GM23338 (cell line): ENCODE measurements around the gene SP100. TPM values are rescaled to one million over a fixed set of nuclear protein-coding genes. Genes with fewer than 3 reads are reported as not detected.

Experiments
- ATAC-seq: fragments of 200-7000 bp; cut with Tn5 transposase; 3 replicates; pipeline ENCODE4 v1.9.1; 2020
- DNase-seq: peaks from one replicate; pipeline ENCODE4 v3.0.0-alpha.2; 2015; ENCODE audit warnings: low spot score
- H2AFZ ChIP-seq: fragments of 200-600 bp; sonication (generic); 2 replicates; pipeline ENCODE4 v1.8.0; 2016; ENCODE audit warnings: antibody characterized with exemption, mild to moderate bottlenecking, moderate library complexity
- H3F3A ChIP-seq: fragments of 200-600 bp; sonication (generic); replicated peaks from 2 replicates; pipeline ENCODE4 v1.8.0; 2017; ENCODE audit warnings: antibody characterized with exemption, mixed run types, low read depth
- H3K27ac ChIP-seq: fragments of 200-600 bp; sonication (generic); 2 replicates; pipeline ENCODE4 v1.6.1; 2016; ENCODE audit warnings: low read depth
- H3K27me3 ChIP-seq: fragments of 200-600 bp; sonication (generic); 2 replicates; pipeline ENCODE4 v1.8.0; 2016; ENCODE audit warnings: mild to moderate bottlenecking, mixed run types, moderate library complexity; ENCODE audit not compliant: insufficient read depth
- H3K36me3 ChIP-seq: fragments of 200-600 bp; sonication (generic); 2 replicates; pipeline ENCODE4 v1.8.0; 2016; ENCODE audit warnings: mild to moderate bottlenecking; ENCODE audit not compliant: insufficient read depth
- H3K4me1 ChIP-seq: fragments of 200-600 bp; sonication (generic); 2 replicates; pipeline ENCODE4 v1.8.0; 2016; ENCODE audit warnings: mild to moderate bottlenecking, moderate library complexity; ENCODE audit not compliant: insufficient read depth
- H3K4me2 ChIP-seq: fragments of 200-600 bp; sonication (generic); 2 replicates; pipeline ENCODE4 v1.7.1; 2017; ENCODE audit warnings: mixed run types
- H3K4me3 ChIP-seq: fragments of 200-600 bp; sonication (generic); 2 replicates; pipeline ENCODE4 v1.6.1; 2016; ENCODE audit warnings: mixed run types
- H3K79me2 ChIP-seq: fragments of 200-600 bp; sonication (generic); replicated peaks from 2 replicates; pipeline ENCODE4 v1.8.0; 2017; ENCODE audit warnings: mild to moderate bottlenecking; ENCODE audit not compliant: insufficient read depth
- H3K9me2 ChIP-seq: fragments of 200-600 bp; sonication (generic); 2 replicates; pipeline ENCODE4 v1.8.0; 2017; ENCODE audit not compliant: insufficient read depth
- H4K20me1 ChIP-seq: fragments of 200-600 bp; sonication (generic); replicated peaks from 2 replicates; pipeline ENCODE4 v1.8.0; 2017; ENCODE audit warnings: mild to moderate bottlenecking; ENCODE audit not compliant: insufficient read depth
- H3K27ac Mint-ChIP-seq: 2 replicates; pipeline ENCODE4 v1.8.0; 2020; ENCODE audit warnings: inconsistent platforms, mild to moderate bottlenecking, moderate library complexity, mixed read lengths
- H3K27me3 Mint-ChIP-seq: 3 replicates; pipeline ENCODE4 v1.8.0; 2022; ENCODE audit warnings: low read depth, mild to moderate bottlenecking, moderate library complexity, mixed read lengths, inconsistent platforms; ENCODE audit not compliant: insufficient read depth, poor library complexity
- H3K36me3 Mint-ChIP-seq: 3 replicates; pipeline ENCODE4 v1.8.0; 2021; ENCODE audit warnings: low read depth, mild to moderate bottlenecking, inconsistent platforms, moderate library complexity, mixed read lengths
- H3K4me1 Mint-ChIP-seq: 3 replicates; pipeline ENCODE4 v1.8.0; 2020; ENCODE audit warnings: mild to moderate bottlenecking, inconsistent platforms, mixed read lengths
- H3K4me3 Mint-ChIP-seq: 3 replicates; pipeline ENCODE4 v1.8.0; 2021; ENCODE audit warnings: moderate library complexity, mild to moderate bottlenecking, inconsistent platforms, mixed read lengths
- H3K9me3 Mint-ChIP-seq: 3 replicates; pipeline ENCODE4 v1.8.0; 2020; ENCODE audit warnings: moderate library complexity, mild to moderate bottlenecking, inconsistent platforms, mixed read lengths
- CREB1 ChIP-seq: fragments of 250-450 bp; sonication (Bioruptor Pico); IDR thresholded peaks from 2 replicates; pipeline ENCODE4 v1.5.0; 2020; ENCODE audit warnings: low read depth, mild to moderate bottlenecking, moderate library complexity
- CTCF ChIP-seq, 2 experiments: fragments of 200-600 bp in 1 of 2; sonication (generic) in 1 of 2; conservative IDR thresholded peaks; 2 replicates each; pipeline versions ENCODE4 v1.5.1 to v1.6.1; 2016 to 2017; ENCODE audit warnings: antibody characterized with exemption in 2 of 2, low read depth in 2 of 2, mild to moderate bottlenecking in 2 of 2, moderate library complexity in 1 of 2
- ETS1 ChIP-seq: IDR thresholded peaks from 2 replicates; pipeline ENCODE4 v1.6.1; 2016; ENCODE audit warnings: antibody characterized with exemption
- EZH2 ChIP-seq: fragments of 200-600 bp; sonication (generic); IDR thresholded peaks from one replicate; pipeline ENCODE4 v1.8.0; 2017; ENCODE audit warnings: antibody characterized with exemption, mild to moderate bottlenecking, low read depth; ENCODE audit not compliant: unreplicated experiment
- EZH2phosphoT487 ChIP-seq: fragments of 200-600 bp; sonication (generic); IDR thresholded peaks from one replicate; pipeline ENCODE4 v1.8.1; 2018; ENCODE audit warnings: antibody characterized with exemption; ENCODE audit not compliant: unreplicated experiment
- JUNB ChIP-seq: IDR thresholded peaks from one replicate; pipeline ENCODE4 v1.6.1; 2016; ENCODE audit warnings: antibody characterized with exemption; ENCODE audit not compliant: unreplicated experiment
- NANOG ChIP-seq: IDR thresholded peaks from 2 replicates; pipeline ENCODE4 v1.6.1; 2016; ENCODE audit warnings: antibody characterized with exemption, borderline replicate concordance
- POLR2AphosphoS5 ChIP-seq: IDR thresholded peaks from 2 replicates; pipeline ENCODE4 v1.6.1; 2016; ENCODE audit warnings: antibody characterized with exemption, low read depth
- REST ChIP-seq: IDR thresholded peaks from one replicate; pipeline ENCODE4 v1.6.1; 2018; ENCODE audit warnings: antibody characterized with exemption; ENCODE audit not compliant: unreplicated experiment
- STAT1 ChIP-seq: IDR thresholded peaks from one replicate; pipeline ENCODE4 v1.6.1; 2016; ENCODE audit warnings: antibody characterized with exemption; ENCODE audit not compliant: unreplicated experiment
- ZNF114 ChIP-seq: fragments of 250-450 bp; sonication (Bioruptor Pico); IDR thresholded peaks from 2 replicates; pipeline ENCODE4 v1.5.0; 2020; ENCODE audit warnings: mild to moderate bottlenecking, moderate library complexity
- ZNF331 ChIP-seq: fragments of 250-450 bp; sonication (Bioruptor Pico); IDR thresholded peaks from 2 replicates; pipeline ENCODE4 v1.5.0; 2020; ENCODE audit warnings: low read depth, mild to moderate bottlenecking, moderate library complexity
- ZNF462 ChIP-seq: fragments of 250-450 bp; sonication (Bioruptor Pico); IDR thresholded peaks from 2 replicates; pipeline ENCODE4 v1.5.0; 2020; ENCODE audit warnings: mild to moderate bottlenecking, moderate library complexity
- polyA plus RNA-seq: library from polyadenylated mRNA; unstranded; fragments of >200 nt; fragmentation: Nextera tagmentation; extraction: Ambion mirVana; gene quantifications from 2 replicates; pipeline ENCODE4 v1.2.1, GENCODE V29; 2016
- total RNA-seq: library from RNA; depleted of rRNA; stranded (reverse); fragments of >200 nt; shearing (Covaris generic); gene quantifications from 2 replicates; pipeline ENCODE4 v1.2.3, GENCODE V29; 2014

Gene SP100
- total and polyA plus RNA-seq, 2 experiments from 2014 or later: 0.44 to 0.73 TPM

GRCh38 chr2:230583581-230583980 is 167.6 kb downstream of the SP100 start:
- Histone ChIP-seq H3F3A (no peaks in the 10 kb centered on the region), H4K20me1 (no peaks in the 10 kb centered on the region), H3K79me2 (no peaks in the 10 kb centered on the region), H3K4me1 (no peaks in the 10 kb centered on the region), H3K27ac (no peak overlapping the region), H2AFZ (no peak overlapping the region), H3K9me2 (no peaks in the 10 kb centered on the region), H3K27me3 (no peaks in the 10 kb centered on the region), H3K4me3 (no peak overlapping the region), H3K36me3 (no peaks in the 10 kb centered on the region), H3K4me2 (no peak overlapping the region)
- H3K27ac Mint-ChIP-seq: no peak overlapping the region
- peaks cover 2% of the 10 kb centered on the region for H3K27me3 Mint-ChIP-seq
- H3K36me3 Mint-ChIP-seq: no peaks in the 10 kb centered on the region; the same call in 1 of the 3 replicates
- ATAC-seq (no peak), DNase-seq (no peak)
- TF ChIP-seq ETS1 (no peak), ZNF462 (CRISPR knock-in tag) (no peak), CTCF (conservative IDR thresholded peaks at IDR 0.05; ENCODE audit: low read depth in 2 of 2) (no peak), EZH2phosphoT487 (no peak), ZNF331 (CRISPR knock-in tag) (no peak), STAT1 (no peak), NANOG (no peak), POLR2AphosphoS5 (no peak), ZNF114 (no peak), REST (no peak), CREB1 (CRISPR knock-in tag) (no peak), JUNB (no peak), EZH2 (no peak)
- H3K4me3 Mint-ChIP-seq: no peak overlapping the region
- H3K4me1 Mint-ChIP-seq: no peaks in the 10 kb centered on the region
- H3K9me3 Mint-ChIP-seq: peaks cover 8% of the 10 kb centered on the region
